Mucosa of stomach (tissue), 1 donor: ENCODE results near the gene GIMAP7.
"Not testable (repeated sequence)": the region's sequence is repeated elsewhere in the genome, so short reads cannot be mapped to it uniquely, and the experiment has no call there.

ENCODE experiments used
- H3K27me3 ChIP-seq: one replicate; pipeline ENCODE4 v1.7.0; 2013; ENCODE audit warnings: mild to moderate bottlenecking, low read length; ENCODE audit not compliant: control insufficient read depth, insufficient read depth
- H3K36me3 ChIP-seq: one replicate; pipeline ENCODE4 v1.7.0; 2013; ENCODE audit warnings: low read length; ENCODE audit not compliant: control insufficient read depth, insufficient read depth
- H3K4me1 ChIP-seq: one replicate; pipeline ENCODE4 v1.7.0; 2013; ENCODE audit warnings: mild to moderate bottlenecking, low read length; ENCODE audit not compliant: control insufficient read depth, insufficient read depth
- H3K4me3 ChIP-seq: one replicate; pipeline ENCODE4 v1.7.0; 2013; ENCODE audit warnings: low read length
- H3K9ac ChIP-seq: one replicate; pipeline ENCODE4 v1.7.0; 2013; ENCODE audit warnings: mild to moderate bottlenecking, low read length, moderate library complexity
- H3K9me3 ChIP-seq: one replicate; pipeline ENCODE4 v1.7.0; 2013; ENCODE audit warnings: mild to moderate bottlenecking, low read length, moderate library complexity; ENCODE audit not compliant: control insufficient read depth
- donor health status: Pancreatic carcinoma.

GIMAP7 gene

DNA sequence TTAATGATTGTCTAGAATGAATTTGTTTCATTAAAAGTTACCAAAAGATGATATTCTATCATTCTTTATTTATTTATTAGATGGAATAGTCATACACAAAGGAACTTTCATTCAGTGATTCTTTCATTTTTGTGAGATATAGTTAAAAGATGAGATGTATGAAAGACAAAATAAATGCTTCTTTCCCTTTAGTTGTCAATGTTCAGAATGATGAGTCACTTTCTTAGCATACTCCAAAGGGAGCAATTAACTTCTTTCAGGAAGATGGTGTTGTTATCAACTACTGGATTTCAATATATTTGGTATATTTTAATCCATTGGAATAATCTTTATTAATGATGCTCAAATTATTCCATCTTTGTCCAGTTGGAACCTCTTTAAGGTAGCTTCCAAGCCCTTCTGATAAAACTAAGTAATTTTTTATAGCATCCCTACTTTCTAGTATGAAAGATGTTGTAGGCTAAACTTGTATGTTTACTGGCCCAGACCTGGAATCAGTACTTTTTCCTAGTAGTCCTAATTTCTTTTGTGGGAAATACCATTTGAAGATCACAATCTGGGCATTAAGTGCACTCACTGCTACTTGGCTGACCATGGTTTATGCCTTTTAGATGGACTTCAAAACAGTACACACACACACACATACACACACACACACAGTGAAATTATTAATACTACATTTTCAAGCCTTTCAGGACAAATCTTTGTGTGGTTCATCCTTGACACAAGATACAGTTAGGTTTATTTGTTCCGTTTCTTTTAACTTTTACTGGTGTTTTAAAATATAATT lies 2.5 kb downstream of the GIMAP7 start:
- Histone ChIP-seq H3K27me3 (no peaks in the 10 kb centered on the region), H3K36me3 (no peaks in the 10 kb centered on the region), H3K9me3 (no peaks in the 10 kb centered on the region), H3K4me3 (no peak overlapping the region), H3K4me1 (no peaks in the 10 kb centered on the region), H3K9ac (no peak overlapping the region)

DNA sequence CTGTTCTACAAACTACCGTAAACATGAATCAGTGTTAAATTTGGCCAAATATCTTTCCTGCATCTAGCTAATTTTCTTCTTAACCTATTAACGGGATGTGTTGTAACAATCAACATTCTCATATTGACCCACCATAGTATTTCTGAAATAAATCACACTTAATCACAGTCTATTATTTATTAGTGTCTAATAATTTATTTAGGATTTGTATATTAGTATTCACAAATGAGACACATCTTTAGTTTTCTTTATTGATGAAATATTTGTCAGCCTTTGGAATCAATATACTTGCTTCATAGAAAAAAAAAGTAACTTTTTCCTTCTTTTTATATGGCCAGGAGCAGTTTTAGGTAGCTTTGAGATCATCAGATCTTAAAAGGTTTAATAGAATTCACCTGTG lies 4.6 kb downstream of the GIMAP7 start:
- Histone ChIP-seq H3K36me3 (no peaks in the 10 kb centered on the region), H3K9ac (no peak overlapping the region), H3K9me3 (no peaks in the 10 kb centered on the region), H3K27me3 (no peaks in the 10 kb centered on the region), H3K4me3 (no peak overlapping the region), H3K4me1 (no peaks in the 10 kb centered on the region)

DNA sequence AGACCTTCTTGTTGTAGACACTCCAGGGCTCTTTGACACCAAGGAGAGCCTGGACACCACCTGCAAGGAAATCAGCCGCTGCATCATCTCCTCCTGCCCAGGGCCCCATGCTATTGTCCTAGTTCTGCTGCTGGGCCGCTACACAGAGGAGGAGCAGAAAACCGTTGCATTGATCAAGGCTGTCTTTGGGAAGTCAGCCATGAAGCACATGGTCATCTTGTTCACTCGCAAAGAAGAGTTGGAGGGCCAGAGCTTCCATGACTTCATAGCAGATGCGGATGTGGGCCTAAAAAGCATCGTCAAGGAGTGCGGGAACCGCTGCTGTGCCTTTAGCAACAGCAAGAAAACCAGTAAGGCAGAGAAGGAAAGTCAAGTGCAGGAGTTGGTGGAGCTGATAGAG lies 5.5 kb downstream of the GIMAP7 start:
- no peak overlapping the region for H3K9ac ChIP-seq
- H3K4me1 ChIP-seq = no peaks in the 10 kb centered on the region
- H3K36me3 ChIP-seq = no peaks in the 10 kb centered on the region
- no peaks in the 10 kb centered on the region for H3K27me3 ChIP-seq
- H3K4me3 ChIP-seq = no peak overlapping the region
- H3K9me3 ChIP-seq = no peaks in the 10 kb centered on the region

DNA sequence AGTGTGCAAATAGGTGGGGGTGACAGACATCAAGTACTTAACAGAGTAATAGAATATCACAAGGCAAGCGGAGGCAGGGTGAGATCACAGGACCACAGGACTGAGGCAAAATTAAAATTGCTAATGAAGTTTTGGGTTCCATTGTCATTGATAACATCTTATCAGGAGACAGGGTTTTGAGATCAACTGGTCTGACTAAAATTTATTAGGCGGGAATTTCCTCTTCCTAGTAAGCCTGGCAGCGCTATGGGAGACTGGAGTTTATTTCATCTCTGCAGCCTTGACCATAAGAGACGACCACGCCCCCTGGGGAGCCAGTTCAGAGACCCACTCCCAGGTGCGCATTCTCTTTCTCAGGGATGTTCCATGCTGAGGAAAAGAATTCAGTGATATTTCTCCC lies 8.3 kb downstream of the GIMAP7 start:
- H3K9ac ChIP-seq, H3K4me1 ChIP-seq, H3K36me3 ChIP-seq, H3K27me3 ChIP-seq, H3K9me3 ChIP-seq, H3K4me3 ChIP-seq: not testable (repeated sequence)

DNA sequence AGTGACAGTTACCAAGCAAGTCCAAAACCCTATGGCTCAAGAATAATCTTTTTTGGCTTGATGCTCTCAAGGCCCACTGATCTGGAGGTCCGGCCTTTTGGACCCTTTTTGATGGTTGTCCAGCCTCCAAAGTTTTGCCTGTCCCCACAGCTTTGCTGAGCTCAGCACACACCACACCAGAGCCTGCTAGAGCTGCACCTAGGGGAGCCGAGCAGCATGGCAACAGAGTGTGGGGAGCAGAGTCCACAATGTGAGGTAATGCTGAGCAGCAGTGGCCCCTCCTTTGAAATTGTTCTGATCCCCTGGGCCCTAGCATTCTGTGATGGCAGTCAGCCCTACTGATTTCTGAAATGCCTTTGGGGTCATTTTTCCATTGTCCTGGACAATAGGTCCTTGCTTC lies 9.3 kb downstream of the GIMAP7 start:
- Histone ChIP-seq H3K9ac (no peak overlapping the region), H3K36me3 (no peaks in the 10 kb centered on the region), H3K27me3 (no peaks in the 10 kb centered on the region), H3K4me1 (no peaks in the 10 kb centered on the region), H3K4me3 (no peak overlapping the region), H3K9me3 (no peaks in the 10 kb centered on the region)

DNA sequence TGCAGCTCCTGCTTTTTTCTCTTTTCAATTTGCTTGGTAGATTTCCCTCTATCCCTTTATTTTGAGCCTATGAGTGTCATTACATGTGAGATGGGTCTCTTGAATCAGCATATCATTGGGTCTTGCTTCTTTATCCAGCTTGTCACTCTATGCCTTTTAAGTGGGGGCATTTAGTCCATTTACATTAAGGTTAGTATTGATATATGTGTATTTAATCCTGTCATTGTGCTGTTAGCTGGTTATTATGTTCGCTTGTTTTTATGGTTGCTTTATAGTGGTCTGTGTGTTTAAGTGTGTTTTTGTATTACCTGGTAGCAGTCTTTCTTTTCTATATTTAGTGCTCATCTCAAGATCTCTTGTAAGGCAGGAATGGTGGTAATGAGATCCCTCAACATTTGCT lies 17.0 kb downstream of the GIMAP7 start:
- no peaks in the 10 kb centered on the region for H3K4me1 ChIP-seq
- H3K36me3 ChIP-seq = no peaks in the 10 kb centered on the region
- no peak overlapping the region for H3K4me3 ChIP-seq
- H3K9me3 ChIP-seq = no peaks in the 10 kb centered on the region
- H3K27me3 ChIP-seq = no peaks in the 10 kb centered on the region
- H3K9ac ChIP-seq = no peak overlapping the region

DNA sequence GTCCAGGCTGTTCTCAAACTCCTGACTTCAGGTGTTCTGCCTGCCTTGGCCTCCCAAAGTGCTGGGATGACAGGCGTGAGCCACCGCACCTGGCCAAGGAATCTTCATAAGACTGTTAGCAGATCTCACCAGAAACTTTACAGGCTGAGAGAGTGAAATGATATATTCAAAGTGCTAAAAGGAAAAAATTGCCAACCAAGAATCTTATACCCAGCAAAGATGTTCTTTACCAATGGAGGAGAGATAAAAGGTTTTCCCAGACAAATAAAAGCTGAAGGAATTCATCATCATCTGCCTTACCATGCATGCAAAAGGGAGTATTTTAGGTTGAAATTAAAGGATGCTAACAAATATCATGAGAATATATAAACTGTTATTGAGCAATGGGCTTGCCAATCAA lies 23.6 kb downstream of the GIMAP7 start:
- Histone ChIP-seq H3K36me3 (no peaks in the 10 kb centered on the region), H3K4me3 (no peak overlapping the region), H3K9ac (no peak overlapping the region), H3K9me3 (no peaks in the 10 kb centered on the region), H3K4me1 (no peaks in the 10 kb centered on the region), H3K27me3 (no peaks in the 10 kb centered on the region)

DNA sequence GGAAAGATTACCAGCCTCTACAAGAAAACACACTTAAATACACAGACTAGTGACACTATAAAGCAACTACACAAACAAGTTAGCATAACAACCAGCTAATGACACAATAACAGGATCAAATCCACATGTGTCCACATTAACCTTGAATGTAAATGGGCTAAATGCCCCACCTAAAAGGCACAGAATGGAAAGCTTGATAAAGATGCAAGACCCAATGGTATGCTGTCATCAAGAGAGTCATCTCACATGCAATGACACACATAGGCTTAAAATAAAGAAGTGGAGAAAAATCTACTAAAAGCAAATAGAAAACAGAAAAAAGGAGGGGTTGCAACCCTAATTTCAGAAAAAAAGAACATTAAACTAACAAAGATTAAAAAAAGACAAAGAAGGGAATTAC lies 38.5 kb downstream of the GIMAP7 start:
- Histone ChIP-seq H3K36me3 (no peaks in the 10 kb centered on the region), H3K4me1 (no peaks in the 10 kb centered on the region), H3K4me3 (no peak overlapping the region), H3K27me3 (no peaks in the 10 kb centered on the region), H3K9me3 (no peaks in the 10 kb centered on the region), H3K9ac (no peak overlapping the region)

DNA sequence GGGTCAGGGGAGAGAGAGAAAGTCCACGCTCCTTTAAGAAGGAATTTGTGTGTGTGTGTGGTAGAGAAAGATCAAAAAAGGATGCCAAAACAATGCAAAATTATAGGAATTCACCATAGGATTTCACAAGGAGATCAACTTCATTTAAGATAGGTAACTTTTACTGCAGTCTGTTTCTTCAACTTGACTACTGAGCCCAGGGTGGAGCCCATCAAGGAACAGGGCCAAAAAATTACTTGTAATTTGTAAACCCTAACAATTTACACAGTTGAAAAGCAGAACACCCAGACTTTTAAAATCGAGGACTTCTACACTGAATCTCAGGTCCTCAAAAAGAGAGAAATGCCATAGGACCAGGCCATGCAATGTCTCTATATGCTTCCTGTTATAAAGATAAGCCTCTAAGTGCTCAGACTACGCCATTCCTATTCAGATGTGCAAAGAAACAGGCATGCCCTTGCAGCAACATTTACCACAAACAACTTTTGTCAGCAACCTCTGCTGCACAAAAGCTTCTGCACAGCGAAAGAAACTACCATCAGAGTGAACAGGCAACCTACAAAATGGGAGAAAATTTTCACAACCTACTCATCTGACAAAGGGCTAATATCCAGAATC lies 42.0 kb downstream of the GIMAP7 start:
- Histone ChIP-seq H3K9ac (no peak overlapping the region), H3K9me3 (no peaks in the 10 kb centered on the region), H3K36me3 (no peaks in the 10 kb centered on the region), H3K27me3 (no peaks in the 10 kb centered on the region), H3K4me1 (no peaks in the 10 kb centered on the region), H3K4me3 (no peak overlapping the region)

DNA sequence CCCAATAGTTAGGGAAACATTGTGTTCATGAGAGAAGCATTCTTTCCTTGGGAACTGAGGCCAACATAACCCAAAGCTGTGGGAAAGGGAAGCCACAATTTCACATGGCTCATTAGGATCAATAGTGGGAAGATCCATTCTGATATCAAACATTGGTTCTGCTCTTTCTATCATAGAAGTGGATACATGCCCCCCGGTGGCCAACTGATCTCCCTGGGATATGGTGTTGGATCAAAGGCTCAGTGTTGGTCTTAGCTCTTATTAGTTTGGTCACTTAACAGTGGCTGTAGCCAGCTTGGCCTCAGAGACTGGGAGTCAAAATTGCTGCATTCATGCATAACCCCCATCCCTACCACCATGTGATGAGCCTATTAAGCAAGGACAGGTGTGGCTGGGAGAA lies 45.8 kb downstream of the GIMAP7 start:
- no peak overlapping the region for H3K4me3 ChIP-seq
- H3K4me1 ChIP-seq = no peaks in the 10 kb centered on the region
- no peaks in the 10 kb centered on the region for H3K9me3 ChIP-seq
- no peaks in the 10 kb centered on the region for H3K27me3 ChIP-seq
- H3K9ac ChIP-seq = no peak overlapping the region
- no peaks in the 10 kb centered on the region for H3K36me3 ChIP-seq

DNA sequence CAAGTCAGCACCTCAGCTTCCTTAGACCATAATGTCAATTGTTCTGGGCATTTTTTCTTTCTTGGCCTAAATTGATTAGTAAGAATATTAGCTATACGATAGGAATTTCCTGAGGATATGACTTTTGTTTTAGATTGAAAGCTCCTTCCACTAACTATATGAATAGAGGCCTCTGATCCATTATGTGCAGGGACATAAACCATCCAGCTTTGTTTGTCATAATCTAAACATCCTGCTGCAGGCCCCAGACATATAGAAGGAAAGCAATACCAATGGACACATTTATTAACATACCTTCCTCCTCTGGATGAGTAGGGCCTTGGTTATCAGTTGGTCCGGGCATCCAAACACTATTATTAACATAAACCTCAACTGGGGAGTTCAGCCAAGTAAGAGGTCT lies 48.2 kb downstream of the GIMAP7 start:
- Histone ChIP-seq H3K4me3 (no peak overlapping the region), H3K9me3 (no peaks in the 10 kb centered on the region), H3K36me3 (no peaks in the 10 kb centered on the region), H3K9ac (no peak overlapping the region), H3K27me3 (no peaks in the 10 kb centered on the region), H3K4me1 (no peaks in the 10 kb centered on the region)

DNA sequence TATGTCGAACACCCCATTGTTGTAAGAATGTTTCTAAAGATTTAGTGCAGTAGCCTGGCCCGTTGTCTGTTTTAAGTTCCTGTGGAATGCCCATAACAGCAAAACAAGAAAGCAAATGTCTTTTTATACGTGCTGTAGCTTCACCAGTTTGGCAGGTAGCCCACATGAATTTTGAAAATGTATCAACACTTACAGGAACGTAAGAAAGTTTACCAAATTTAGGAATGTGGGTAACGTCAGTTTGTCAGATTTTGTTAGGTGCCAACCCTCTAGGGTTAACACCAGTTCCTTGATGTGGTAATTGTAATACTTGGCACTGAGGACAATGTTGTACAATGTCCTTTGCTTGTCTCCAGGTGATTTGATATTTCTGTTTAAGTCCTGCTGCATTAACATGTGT lies 49.3 kb downstream of the GIMAP7 start:
- no peaks in the 10 kb centered on the region for H3K27me3 ChIP-seq
- no peaks in the 10 kb centered on the region for H3K9me3 ChIP-seq
- H3K9ac ChIP-seq = no peak overlapping the region
- H3K36me3 ChIP-seq = no peaks in the 10 kb centered on the region
- no peak overlapping the region for H3K4me3 ChIP-seq
- no peaks in the 10 kb centered on the region for H3K4me1 ChIP-seq
